ENCODE data around the gene RFTN1. TPM values are rescaled to one million over a fixed set of nuclear protein-coding genes. Genes with fewer than 3 reads are reported as not detected.

Gene RFTN1
- total and polyA plus RNA-seq, 2 experiments from 2014 or later = 3.3 to 7.2 TPM

- TF ChIP-seq ZNF114 (CRISPR knock-in tag; IDR thresholded peaks at IDR 0.05) = no peak
- TF ChIP-seq EZH2phosphoT487 (IDR thresholded peaks at IDR 0.05; ENCODE audit: unreplicated experiment) = no peak
- TF ChIP-seq REST (IDR thresholded peaks at IDR 0.05; ENCODE audit: unreplicated experiment) = no peak
- TF ChIP-seq, protein P1, sequence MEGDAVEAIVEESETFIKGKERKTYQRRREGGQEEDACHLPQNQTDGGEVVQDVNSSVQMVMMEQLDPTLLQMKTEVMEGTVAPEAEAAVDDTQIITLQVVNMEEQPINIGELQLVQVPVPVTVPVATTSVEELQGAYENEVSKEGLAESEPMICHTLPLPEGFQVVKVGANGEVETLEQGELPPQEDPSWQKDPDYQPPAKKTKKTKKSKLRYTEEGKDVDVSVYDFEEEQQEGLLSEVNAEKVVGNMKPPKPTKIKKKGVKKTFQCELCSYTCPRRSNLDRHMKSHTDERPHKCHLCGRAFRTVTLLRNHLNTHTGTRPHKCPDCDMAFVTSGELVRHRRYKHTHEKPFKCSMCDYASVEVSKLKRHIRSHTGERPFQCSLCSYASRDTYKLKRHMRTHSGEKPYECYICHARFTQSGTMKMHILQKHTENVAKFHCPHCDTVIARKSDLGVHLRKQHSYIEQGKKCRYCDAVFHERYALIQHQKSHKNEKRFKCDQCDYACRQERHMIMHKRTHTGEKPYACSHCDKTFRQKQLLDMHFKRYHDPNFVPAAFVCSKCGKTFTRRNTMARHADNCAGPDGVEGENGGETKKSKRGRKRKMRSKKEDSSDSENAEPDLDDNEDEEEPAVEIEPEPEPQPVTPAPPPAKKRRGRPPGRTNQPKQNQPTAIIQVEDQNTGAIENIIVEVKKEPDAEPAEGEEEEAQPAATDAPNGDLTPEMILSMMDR (conservative IDR thresholded peaks at IDR 0.05; ENCODE audit: low read depth in 2 of 2) = no peak
- no peak for TF ChIP-seq JUNB (IDR thresholded peaks at IDR 0.05; ENCODE audit: unreplicated experiment)
- TF ChIP-seq ZNF331 (CRISPR knock-in tag; IDR thresholded peaks at IDR 0.05; ENCODE audit: low read depth) = no peak
- no peak for TF ChIP-seq POLR2AphosphoS5 (IDR thresholded peaks at IDR 0.05; ENCODE audit: low read depth)
These were observed 180.5 kb downstream of the RFTN1 start (continued) for GRCh38 chr3:16332904-16333426.

- no peak overlapping the region for H3K4me3 ChIP-seq
- no peaks in the 10 kb centered on the region for H3K79me2 ChIP-seq (replicated peaks; ENCODE audit: insufficient read depth)
- no peaks in the 10 kb centered on the region for H3K27me3 ChIP-seq (ENCODE audit: insufficient read depth)
- no peaks in the 10 kb centered on the region for H3F3A ChIP-seq (replicated peaks; ENCODE audit: low read depth)
- no peak overlapping the region for H3K27ac ChIP-seq (ENCODE audit: low read depth)
- Mint-ChIP-seq H3K27me3 (ENCODE audit: insufficient read depth, low read depth, poor library complexity) (peaks cover 6% of the 10 kb centered on the region), H3K9me3 (peaks cover 10% of the 10 kb centered on the region), H3K4me1 (peaks cover 19% of the 10 kb centered on the region), H3K36me3 (ENCODE audit: low read depth) (peaks cover 50% of the 10 kb centered on the region), H3K27ac (no peak overlapping the region), H3K4me3 (no peak overlapping the region)
- H4K20me1 ChIP-seq (replicated peaks; ENCODE audit: insufficient read depth) = no peaks in the 10 kb centered on the region; the same call in 1 of the 2 replicates
- no peak overlapping the region for H2AFZ ChIP-seq
- no peaks in the 10 kb centered on the region for H3K36me3 ChIP-seq (ENCODE audit: insufficient read depth)
- ATAC-seq (no peak), DNase-seq (ENCODE audit: low spot score) (no peak)
- 0 out of 2 replicates have a peak, but pooled peaks cover 6% of the 10 kb centered on the region for H3K4me1 ChIP-seq (ENCODE audit: insufficient read depth)
- H3K4me2 ChIP-seq = no peak overlapping the region
- no peaks in the 10 kb centered on the region for H3K9me2 ChIP-seq (ENCODE audit: insufficient read depth)
- TF ChIP-seq JUNB (IDR thresholded peaks at IDR 0.05; ENCODE audit: unreplicated experiment) (no peak), REST (IDR thresholded peaks at IDR 0.05; ENCODE audit: unreplicated experiment) (no peak), POLR2AphosphoS5 (IDR thresholded peaks at IDR 0.05; ENCODE audit: low read depth) (no peak), NANOG (IDR thresholded peaks at IDR 0.05; ENCODE audit: borderline replicate concordance) (no peak), ZNF114 (CRISPR knock-in tag; IDR thresholded peaks at IDR 0.05) (no peak), ETS1 (IDR thresholded peaks at IDR 0.05) (no peak), STAT1 (IDR thresholded peaks at IDR 0.05; ENCODE audit: unreplicated experiment) (no peak), EZH2 (IDR thresholded peaks at IDR 0.05; ENCODE audit: low read depth, unreplicated experiment) (no peak), CREB1 (CRISPR knock-in tag; IDR thresholded peaks at IDR 0.05; ENCODE audit: low read depth) (no peak), ZNF331 (CRISPR knock-in tag; IDR thresholded peaks at IDR 0.05; ENCODE audit: low read depth) (no peak), EZH2phosphoT487 (IDR thresholded peaks at IDR 0.05; ENCODE audit: unreplicated experiment) (no peak)
- TF ChIP-seq, protein P1 (conservative IDR thresholded peaks at IDR 0.05; ENCODE audit: low read depth in 2 of 2) = no peak
These were observed 182.1 kb downstream of the RFTN1 start for GRCh38 chr3:16331319-16331883.

Data from GM23338 (cell line).